Measurements from ENCODE around the gene GTF2E1.
"Not testable (repeated sequence)": the region's sequence is repeated elsewhere in the genome, so short reads cannot be mapped to it uniquely, and the experiment has no call there.

GTF2E1 gene

DNA sequence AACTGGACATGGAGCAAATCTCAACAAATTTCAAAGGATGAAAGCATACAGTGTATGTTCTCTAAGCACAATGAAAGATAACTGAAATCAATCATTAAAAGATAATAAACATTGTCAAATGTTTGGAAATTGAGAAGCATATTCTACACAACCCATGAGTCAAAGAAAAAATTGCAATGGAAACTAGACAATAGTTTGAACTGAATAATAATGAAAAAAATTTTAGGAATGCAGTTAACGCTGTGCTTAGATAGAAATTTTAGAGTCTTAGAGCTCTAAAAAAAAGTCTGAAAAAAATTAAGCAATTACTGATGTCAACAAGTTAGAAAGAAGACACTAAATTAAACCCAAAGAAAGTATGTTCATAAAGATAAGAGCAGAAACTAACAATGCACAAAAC is 15.8 kb upstream of the GTF2E1 start:
- TF ChIP-seq SPI1 (IDR thresholded peaks at IDR 0.05; ENCODE audit: low read depth, low read length) (no peak), PAX5 (IDR thresholded peaks at IDR 0.05; ENCODE audit: insufficient read depth, low read length, severe bottlenecking) (no peak), POLR2AphosphoS5 (IDR thresholded peaks at IDR 0.05; ENCODE audit: low read depth, low read length) (no peak), POLR2A (IDR thresholded peaks at IDR 0.05; ENCODE audit: low read depth, low read length) (no peak), TAF1 (IDR thresholded peaks at IDR 0.05; ENCODE audit: low read depth, low read length) (no peak), POU2F2 (IDR thresholded peaks at IDR 0.05; ENCODE audit: low read depth, low read length) (no peak)
- FAIRE-seq: no peak
- no peak for DNase-seq (ENCODE audit: insufficient read length, low spot score)

DNA sequence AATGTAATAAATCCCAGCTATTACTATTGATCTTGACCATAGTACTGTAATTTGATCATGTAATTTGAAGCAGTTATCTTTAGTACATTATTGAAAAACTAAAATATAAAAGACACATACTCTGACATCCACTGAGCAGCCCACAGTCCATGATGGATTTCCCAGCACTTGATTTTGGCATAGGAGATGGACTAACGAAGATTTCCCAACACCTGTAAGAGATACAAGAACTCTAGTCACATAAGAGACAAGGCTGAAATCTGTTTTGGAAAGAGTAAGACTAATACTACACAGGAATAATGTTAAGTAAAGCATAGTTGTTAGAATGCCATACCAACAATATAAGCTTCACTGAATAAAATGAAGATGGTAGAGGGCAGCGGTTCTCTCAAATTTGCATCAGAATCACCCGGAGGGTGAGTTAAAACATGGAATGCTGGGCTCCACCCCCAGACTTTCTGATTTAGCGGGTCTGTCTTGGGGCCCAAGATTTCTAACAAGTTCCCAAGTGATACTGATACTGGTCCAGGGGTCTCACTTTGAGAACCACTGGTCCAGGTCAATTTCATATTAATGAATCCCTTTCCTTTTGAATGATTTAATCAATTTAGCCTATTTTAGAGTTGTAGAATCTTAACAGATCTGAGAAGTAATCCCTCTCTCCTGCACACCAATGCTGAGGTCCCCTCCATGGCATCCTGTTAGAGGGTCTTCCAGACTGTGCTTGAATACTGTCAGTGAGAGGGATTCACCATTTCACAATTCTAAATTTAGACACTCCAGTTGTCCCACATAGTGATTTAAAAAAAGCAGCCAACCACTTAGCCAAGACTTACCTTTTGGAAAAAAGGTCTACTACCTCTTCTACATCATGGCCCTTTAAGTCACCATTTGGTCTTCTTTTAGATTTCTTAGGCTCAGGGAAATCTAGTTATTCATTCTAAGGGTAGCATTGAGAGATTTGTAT is 11.7 kb upstream of the GTF2E1 start:
- TF ChIP-seq SPI1 (IDR thresholded peaks at IDR 0.05; ENCODE audit: low read depth, low read length): no peak
- no peak for TF ChIP-seq POLR2AphosphoS5 (IDR thresholded peaks at IDR 0.05; ENCODE audit: low read depth, low read length)
- no peak for TF ChIP-seq PAX5 (IDR thresholded peaks at IDR 0.05; ENCODE audit: insufficient read depth, low read length, severe bottlenecking)
- TF ChIP-seq POLR2A (IDR thresholded peaks at IDR 0.05; ENCODE audit: low read depth, low read length): no peak
- no peak for TF ChIP-seq TAF1 (IDR thresholded peaks at IDR 0.05; ENCODE audit: low read depth, low read length)
- TF ChIP-seq POU2F2 (IDR thresholded peaks at IDR 0.05; ENCODE audit: low read depth, low read length): no peak
- FAIRE-seq: no peak

DNA sequence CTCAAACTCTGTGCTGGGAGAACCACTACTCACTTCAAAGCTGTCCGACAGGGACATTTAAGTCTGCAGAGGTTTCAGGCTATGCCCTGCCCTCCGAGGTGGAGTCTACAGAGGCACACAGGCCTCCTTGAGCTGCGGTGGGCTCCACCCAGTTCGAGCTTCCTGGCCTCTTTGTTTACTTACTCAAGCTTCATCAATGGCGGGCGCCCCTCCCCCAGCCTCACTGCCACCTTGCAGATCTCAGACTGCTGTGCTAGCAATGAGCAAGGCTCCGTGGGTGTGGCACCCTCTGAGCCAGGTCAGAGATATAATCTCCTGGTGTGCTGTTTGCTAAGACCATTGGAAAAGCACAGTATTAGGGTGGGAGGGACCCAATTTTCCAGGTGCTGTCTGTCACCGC is 4.5 kb upstream of the GTF2E1 start:
- not testable (repeated sequence) for FAIRE-seq; DNase-seq (ENCODE audit: insufficient read length, low spot score)

More for the DNA sequence above, 11.7 kb upstream of the GTF2E1 start:
- DNase-seq (ENCODE audit: insufficient read length, low spot score): no peak

GRCh38 chr3:120741320-120741719 is 1.2 kb upstream of the GTF2E1 start:
- TF ChIP-seq POU2F2 (IDR thresholded peaks at IDR 0.05; ENCODE audit: low read depth, low read length): no peak
- TF ChIP-seq POLR2A (IDR thresholded peaks at IDR 0.05; ENCODE audit: low read depth, low read length): no peak
- TF ChIP-seq TAF1 (IDR thresholded peaks at IDR 0.05; ENCODE audit: low read depth, low read length): no peak
- TF ChIP-seq PAX5 (IDR thresholded peaks at IDR 0.05; ENCODE audit: insufficient read depth, low read length, severe bottlenecking): no peak
- no peak for TF ChIP-seq SPI1 (IDR thresholded peaks at IDR 0.05; ENCODE audit: low read depth, low read length)
- TF ChIP-seq POLR2AphosphoS5 (IDR thresholded peaks at IDR 0.05; ENCODE audit: low read depth, low read length): no peak
- FAIRE-seq (no peak), DNase-seq (ENCODE audit: insufficient read length, low spot score) (no peak)

DNA sequence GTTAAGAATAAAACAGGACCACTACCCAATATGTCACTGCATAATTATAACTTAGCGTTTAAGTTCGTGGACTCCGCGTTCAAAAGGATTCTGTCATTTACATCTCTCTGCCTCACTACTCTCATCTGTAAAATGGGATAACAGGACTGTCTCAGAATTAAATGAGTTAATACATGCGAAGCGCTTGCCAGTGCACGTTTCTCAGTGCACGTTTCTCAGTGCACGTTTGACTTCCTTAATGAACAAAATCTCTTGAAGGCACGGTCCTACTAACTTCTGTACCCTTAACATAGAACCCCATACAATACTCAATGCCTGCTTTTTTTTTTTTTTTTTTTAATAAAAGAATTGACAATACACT is 727 bp upstream of the GTF2E1 start:
- DNase-seq (ENCODE audit: insufficient read length, low spot score) (no peak), FAIRE-seq (no peak)
- TF ChIP-seq POLR2AphosphoS5 (IDR thresholded peaks at IDR 0.05; ENCODE audit: low read depth, low read length) (no peak), PAX5 (IDR thresholded peaks at IDR 0.05; ENCODE audit: insufficient read depth, low read length, severe bottlenecking) (no peak), TAF1 (IDR thresholded peaks at IDR 0.05; ENCODE audit: low read depth, low read length) (no peak), POU2F2 (IDR thresholded peaks at IDR 0.05; ENCODE audit: low read depth, low read length) (no peak), SPI1 (IDR thresholded peaks at IDR 0.05; ENCODE audit: low read depth, low read length) (0 out of 2 replicates have a peak, but pooled peaks have one; percentile 24), POLR2A (IDR thresholded peaks at IDR 0.05; ENCODE audit: low read depth, low read length) (no peak)

DNA sequence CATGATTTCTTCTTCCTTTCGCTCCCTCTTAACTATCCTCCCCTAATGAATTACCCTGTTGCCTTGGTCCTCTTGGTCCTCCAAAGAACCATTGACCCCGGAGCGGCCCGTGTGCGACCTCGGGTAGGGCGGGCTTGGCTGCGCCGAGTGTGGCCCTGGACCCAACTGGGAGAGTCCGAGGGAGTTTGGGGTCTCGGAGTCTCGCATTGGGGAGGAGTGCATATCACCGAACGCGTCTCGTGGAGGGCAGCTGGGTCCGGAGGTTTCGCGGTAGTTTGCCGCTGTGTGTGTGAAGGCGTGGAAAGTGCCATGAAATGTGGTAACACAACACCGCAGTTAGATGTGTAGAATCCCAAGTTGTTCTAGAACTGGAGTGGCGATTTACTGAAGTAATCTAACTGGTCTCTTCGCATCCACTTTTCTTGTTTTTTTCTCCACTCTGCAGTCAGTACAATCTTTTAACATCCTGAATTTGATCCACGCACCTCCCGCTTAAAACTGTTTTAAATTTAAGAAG is 363 bp downstream of the GTF2E1 start:
- DNase-seq (ENCODE audit: insufficient read length, low spot score) (peak; percentile 7), FAIRE-seq (peak; percentile 20)
- TF ChIP-seq PAX5 (IDR thresholded peaks at IDR 0.05; ENCODE audit: insufficient read depth, low read length, severe bottlenecking) (no peak), TAF1 (IDR thresholded peaks at IDR 0.05; ENCODE audit: low read depth, low read length) (no peak)

GRCh38 chr3:120743556-120744195 is 1.1 kb downstream of the GTF2E1 start:
- no peak for DNase-seq (ENCODE audit: insufficient read length, low spot score)
- no peak for TF ChIP-seq TAF1 (IDR thresholded peaks at IDR 0.05; ENCODE audit: low read depth, low read length)
- TF ChIP-seq PAX5 (IDR thresholded peaks at IDR 0.05; ENCODE audit: insufficient read depth, low read length, severe bottlenecking): no peak
- no peak for TF ChIP-seq POLR2AphosphoS5 (IDR thresholded peaks at IDR 0.05; ENCODE audit: low read depth, low read length)
- no peak for TF ChIP-seq SPI1 (IDR thresholded peaks at IDR 0.05; ENCODE audit: low read depth, low read length)
- TF ChIP-seq POLR2A (IDR thresholded peaks at IDR 0.05; ENCODE audit: low read depth, low read length): no peak
- TF ChIP-seq POU2F2 (IDR thresholded peaks at IDR 0.05; ENCODE audit: low read depth, low read length): no peak
- FAIRE-seq: no peak

- no peak for DNase-seq (ENCODE audit: insufficient read length, low spot score)
- FAIRE-seq: no peak
- TF ChIP-seq POLR2A (IDR thresholded peaks at IDR 0.05; ENCODE audit: low read depth, low read length) (no peak), POLR2AphosphoS5 (IDR thresholded peaks at IDR 0.05; ENCODE audit: low read depth, low read length) (no peak), PAX5 (IDR thresholded peaks at IDR 0.05; ENCODE audit: insufficient read depth, low read length, severe bottlenecking) (no peak), TAF1 (IDR thresholded peaks at IDR 0.05; ENCODE audit: low read depth, low read length) (no peak), SPI1 (IDR thresholded peaks at IDR 0.05; ENCODE audit: low read depth, low read length) (no peak), POU2F2 (IDR thresholded peaks at IDR 0.05; ENCODE audit: low read depth, low read length) (no peak)
Observed at GRCh38 chr3:120745466-120745865, 2.9 kb downstream of the GTF2E1 start.

GRCh38 chr3:120749843-120750242 is 7.3 kb downstream of the GTF2E1 start:
- TF ChIP-seq PAX5 (IDR thresholded peaks at IDR 0.05; ENCODE audit: insufficient read depth, low read length, severe bottlenecking) (no peak), POLR2AphosphoS5 (IDR thresholded peaks at IDR 0.05; ENCODE audit: low read depth, low read length) (no peak), SPI1 (IDR thresholded peaks at IDR 0.05; ENCODE audit: low read depth, low read length) (no peak), POLR2A (IDR thresholded peaks at IDR 0.05; ENCODE audit: low read depth, low read length) (no peak), POU2F2 (IDR thresholded peaks at IDR 0.05; ENCODE audit: low read depth, low read length) (no peak), TAF1 (IDR thresholded peaks at IDR 0.05; ENCODE audit: low read depth, low read length) (no peak)
- DNase-seq (ENCODE audit: insufficient read length, low spot score): no peak
- no peak for FAIRE-seq
